ENCODE measurements around the gene LBHD2.
A peak's percentile ranks its signal among the peaks of the same experiment; 100 is the strongest.

Gene LBHD2

GRCh38 chr14:103068351-103069073 is 15.5 kb upstream of the LBHD2 start:
- no peak overlapping the region for H3K4me3 ChIP-seq (ENCODE audit: low read depth, low read length)

GRCh38 chr14:103070263-103070885 is 13.6 kb upstream of the LBHD2 start:
- H3K4me3 ChIP-seq (ENCODE audit: low read depth, low read length) = no peak overlapping the region

- no peak overlapping the region for H3K4me3 ChIP-seq (ENCODE audit: low read depth, low read length)
Observed at GRCh38 chr14:103070971-103071542, 13.0 kb upstream of the LBHD2 start.

GRCh38 chr14:103071544-103072251 is 12.3 kb upstream of the LBHD2 start:
- no peak overlapping the region for H3K4me3 ChIP-seq (ENCODE audit: low read depth, low read length)

GRCh38 chr14:103072595-103073366 is 11.2 kb upstream of the LBHD2 start:
- no peak overlapping the region for H3K4me3 ChIP-seq (ENCODE audit: low read depth, low read length)

- H3K4me3 ChIP-seq (ENCODE audit: low read depth, low read length) = no peak overlapping the region
Observed at GRCh38 chr14:103073367-103073875, 10.6 kb upstream of the LBHD2 start.

- no peak overlapping the region for H3K4me3 ChIP-seq (ENCODE audit: low read depth, low read length)
Observed at GRCh38 chr14:103073876-103074728, 9.9 kb upstream of the LBHD2 start.

- peak overlapping the region; percentile 47 for H3K4me3 ChIP-seq (ENCODE audit: low read depth, low read length)
Observed at GRCh38 chr14:103074729-103075367, 9.2 kb upstream of the LBHD2 start.

- no peak overlapping the region for H3K4me3 ChIP-seq (ENCODE audit: low read depth, low read length)
Observed at GRCh38 chr14:103078420-103078749, 5.6 kb upstream of the LBHD2 start.

- H3K4me3 ChIP-seq (ENCODE audit: low read depth, low read length) = no peak overlapping the region
Observed at GRCh38 chr14:103078860-103079587, 5.0 kb upstream of the LBHD2 start.

- H3K4me3 ChIP-seq (ENCODE audit: low read depth, low read length) = no peak overlapping the region
Observed at GRCh38 chr14:103081951-103082350, 2.1 kb upstream of the LBHD2 start.

- H3K4me3 ChIP-seq (ENCODE audit: low read depth, low read length) = no peak overlapping the region
Observed at GRCh38 chr14:103085106-103086091, 1.4 kb downstream of the LBHD2 start.

- H3K4me3 ChIP-seq (ENCODE audit: low read depth, low read length) = no peak overlapping the region
Observed at GRCh38 chr14:103086771-103087342, 2.8 kb downstream of the LBHD2 start.

GRCh38 chr14:103087343-103087835 is 3.4 kb downstream of the LBHD2 start:
- no peak overlapping the region for H3K4me3 ChIP-seq (ENCODE audit: low read depth, low read length)

- no peak overlapping the region for H3K4me3 ChIP-seq (ENCODE audit: low read depth, low read length)
Observed at GRCh38 chr14:103088921-103089320, 4.9 kb downstream of the LBHD2 start.

- no peak overlapping the region for H3K4me3 ChIP-seq (ENCODE audit: low read depth, low read length)
Observed at GRCh38 chr14:103089386-103090335, 5.7 kb downstream of the LBHD2 start.
